GM12865 (cell line): Measurements from ENCODE around the gene SUPT20HL1.

Experiments
- DNase-seq: peaks from one replicate; pipeline ENCODE4 v3.0.0; 2010; ENCODE audit warnings: low read depth
- H3K4me3 ChIP-seq: 2 replicates; pipeline ENCODE4 v1.5.1; 2011; ENCODE audit warnings: mild to moderate bottlenecking, low read depth, low read length, control low read depth
- CTCF ChIP-seq: IDR thresholded peaks from 2 replicates; pipeline ENCODE4 v1.5.1; 2011; ENCODE audit warnings: low read length, control low read depth, low read depth, inconsistent platforms; ENCODE audit not compliant: insufficient read depth; ENCODE audit errors: missing control alignments

SUPT20HL1 gene

DNA sequence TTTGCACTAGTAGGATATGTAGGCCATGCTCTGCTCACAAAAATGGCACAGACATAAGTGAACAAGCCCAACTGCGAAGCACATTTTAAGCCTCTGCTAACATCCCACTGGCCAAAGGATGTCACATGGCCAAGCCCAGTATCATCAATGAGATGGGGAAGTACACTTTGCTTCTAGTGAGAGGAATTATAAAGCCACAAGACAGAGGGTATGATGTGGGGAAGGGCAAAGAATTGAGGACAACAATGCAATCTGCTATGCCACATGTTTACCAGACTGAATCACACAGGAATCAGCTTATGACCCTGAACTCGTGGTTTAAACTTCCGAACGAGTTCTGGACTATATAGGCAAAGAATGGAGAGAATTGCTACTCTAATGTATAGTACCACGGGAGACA is 39.1 kb downstream of the SUPT20HL1 start:
- H3K4me3 ChIP-seq, result no peak overlapping the region
- no peak for DNase-seq
- TF ChIP-seq CTCF, result no peak

DNA sequence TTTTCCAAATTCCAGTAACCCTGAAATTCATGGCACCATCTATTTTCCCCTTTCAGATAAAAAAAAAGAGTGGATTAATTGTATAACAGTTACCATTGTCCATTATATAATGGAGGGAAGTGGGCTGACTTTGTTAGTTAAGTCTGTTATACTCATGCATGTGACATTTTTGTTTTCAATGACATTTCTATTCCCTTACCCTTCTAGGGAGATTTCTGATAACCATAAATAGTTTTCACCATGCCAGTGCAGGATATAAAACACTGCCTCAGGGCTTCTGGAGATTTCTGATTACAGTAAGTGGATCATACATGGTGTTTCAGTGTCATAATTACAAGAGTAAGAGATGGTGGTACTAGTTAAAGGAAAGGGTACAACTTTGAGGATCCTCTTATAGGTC is 45.5 kb downstream of the SUPT20HL1 start:
- H3K4me3 ChIP-seq, result no peak overlapping the region
- no peak for DNase-seq
- TF ChIP-seq CTCF, result no peak
